Measurements from ENCODE around the gene TAF8. TPM values are rescaled to one million over a fixed set of nuclear protein-coding genes. Genes with fewer than 3 reads are reported as not detected.
A peak's percentile ranks its signal among the peaks of the same experiment; 100 is the strongest.

Gene TAF8
- total and polyA plus RNA-seq, 10 of the 15 experiments (the other 5 are each of a cell fraction or from before 2014, with no cell fraction given): 11.7 to 30.9 (median 19.9) TPM

GRCh38 chr6:42104095-42104803 lies 53.9 kb downstream of the TAF8 start (continued):
- peak; percentile 60 for TF ChIP-seq LARP7 (IDR thresholded peaks at IDR 0.05)
- TF ChIP-seq BCL3 (IDR thresholded peaks at IDR 0.05; ENCODE audit: borderline replicate concordance, insufficient read depth, low read depth, low read length, poor library complexity, severe bottlenecking): no peak
- peak; percentile 44; the same call in 1 of the 2 replicates for TF ChIP-seq SMC3 (IDR thresholded peaks at IDR 0.05; ENCODE audit: borderline replicate concordance, low read length)
- no peak for TF ChIP-seq SUZ12 (IDR thresholded peaks at IDR 0.05; ENCODE audit: unreplicated experiment)
- no peak for TF ChIP-seq RUNX3 (IDR thresholded peaks at IDR 0.05; ENCODE audit: low read length)
- TF ChIP-seq CREM (IDR thresholded peaks at IDR 0.05; ENCODE audit: low read depth): no peak

GRCh38 chr6:42104804-42105125 lies 54.4 kb downstream of the TAF8 start:
- intact Hi-C loops (cut with micrococcal nuclease; ENCODE audit: unreplicated experiment) (no loop called here), in situ Hi-C loops (cut with MboI) (no loop called here)
- no peaks in the 10 kb centered on the region for H3K79me2 ChIP-seq (ENCODE audit: control insufficient read depth, insufficient read depth, low read length)
- CTCF ChIA-PET: interaction anchor here (0.8 to 2.9 kb wide), 24 partner anchors 9 to 785 kb away, joined by 3 to 21 read pairs (median 5); partner anchors contain the start of genes PRICKLE4 and TAF8
- 13% methylated on average over 14 of the region's 16 CpGs for WGBS (ENCODE audit: insufficient coverage, insufficient replicate concordance, low lambda C conversion rate, missing lambda C conversion rate)
- no peaks in the 10 kb centered on the region for H4K20me1 ChIP-seq (ENCODE audit: control insufficient read depth, insufficient read depth)
- H3K27me3 ChIP-seq (replicated peaks in 1 of 2; ENCODE audit: control insufficient read depth in 2 of 2, insufficient read depth in 2 of 2, low read length in 1 of 2): peaks cover 0 to 3% of the 10 kb centered on the region in 2 experiments; a peak in 1 of 4 replicates
- H3K4me1 ChIP-seq (ENCODE audit: control insufficient read depth, insufficient read depth, low read length): no peaks in the 10 kb centered on the region
- ATAC-seq (no peak), FAIRE-seq (no peak), DNase-seq (ENCODE audit: low read depth, low spot score) (no peak)
- RAD21 ChIA-PET (ENCODE audit: unreplicated experiment): interaction anchor here (0.9 to 2.4 kb wide), 8 partner anchors 12 to 447 kb away, joined by 3 to 11 read pairs (median 6); no protein-coding TSS in a partner anchor
- BruUV-seq (replicated peaks): no TSS peak
- H3K9ac ChIP-seq (ENCODE audit: control insufficient read depth, insufficient read depth, low read length): no peak overlapping the region; the same call in 1 of the 2 replicates
- H3K36me3 ChIP-seq (ENCODE audit: control insufficient read depth in 2 of 2, insufficient read depth in 2 of 2, low read length in 1 of 2): no peaks in the 10 kb centered on the region
- H2AFZ ChIP-seq (ENCODE audit: control insufficient read depth, low read depth, low read length): peak overlapping the region; percentile 85; the same call in 1 of the 2 replicates
- no peak for TF ChIP-seq NR2F1 (conservative IDR thresholded peaks at IDR 0.05)
- TF ChIP-seq, protein P1, sequence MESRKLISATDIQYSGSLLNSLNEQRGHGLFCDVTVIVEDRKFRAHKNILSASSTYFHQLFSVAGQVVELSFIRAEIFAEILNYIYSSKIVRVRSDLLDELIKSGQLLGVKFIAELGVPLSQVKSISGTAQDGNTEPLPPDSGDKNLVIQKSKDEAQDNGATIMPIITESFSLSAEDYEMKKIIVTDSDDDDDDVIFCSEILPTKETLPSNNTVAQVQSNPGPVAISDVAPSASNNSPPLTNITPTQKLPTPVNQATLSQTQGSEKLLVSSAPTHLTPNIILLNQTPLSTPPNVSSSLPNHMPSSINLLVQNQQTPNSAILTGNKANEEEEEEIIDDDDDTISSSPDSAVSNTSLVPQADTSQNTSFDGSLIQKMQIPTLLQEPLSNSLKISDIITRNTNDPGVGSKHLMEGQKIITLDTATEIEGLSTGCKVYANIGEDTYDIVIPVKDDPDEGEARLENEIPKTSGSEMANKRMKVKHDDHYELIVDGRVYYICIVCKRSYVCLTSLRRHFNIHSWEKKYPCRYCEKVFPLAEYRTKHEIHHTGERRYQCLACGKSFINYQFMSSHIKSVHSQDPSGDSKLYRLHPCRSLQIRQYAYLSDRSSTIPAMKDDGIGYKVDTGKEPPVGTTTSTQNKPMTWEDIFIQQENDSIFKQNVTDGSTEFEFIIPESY (IDR thresholded peaks at IDR 0.05): no peak
- TF ChIP-seq, protein P2, sequence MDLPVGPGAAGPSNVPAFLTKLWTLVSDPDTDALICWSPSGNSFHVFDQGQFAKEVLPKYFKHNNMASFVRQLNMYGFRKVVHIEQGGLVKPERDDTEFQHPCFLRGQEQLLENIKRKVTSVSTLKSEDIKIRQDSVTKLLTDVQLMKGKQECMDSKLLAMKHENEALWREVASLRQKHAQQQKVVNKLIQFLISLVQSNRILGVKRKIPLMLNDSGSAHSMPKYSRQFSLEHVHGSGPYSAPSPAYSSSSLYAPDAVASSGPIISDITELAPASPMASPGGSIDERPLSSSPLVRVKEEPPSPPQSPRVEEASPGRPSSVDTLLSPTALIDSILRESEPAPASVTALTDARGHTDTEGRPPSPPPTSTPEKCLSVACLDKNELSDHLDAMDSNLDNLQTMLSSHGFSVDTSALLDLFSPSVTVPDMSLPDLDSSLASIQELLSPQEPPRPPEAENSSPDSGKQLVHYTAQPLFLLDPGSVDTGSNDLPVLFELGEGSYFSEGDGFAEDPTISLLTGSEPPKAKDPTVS (IDR thresholded peaks at IDR 0.05; ENCODE audit: low read depth, low read length): no peak
- SMC1A ChIA-PET (ENCODE audit: uncharacterized antibody, unreplicated experiment): interaction anchor here (0.8 to 1.5 kb wide), 7 partner anchors 11 to 208 kb away, joined by 3 to 7 read pairs (median 4); no protein-coding TSS in a partner anchor
- no peaks in the 10 kb centered on the region for H3K9me3 ChIP-seq (replicated peaks; ENCODE audit: control insufficient read depth, insufficient read depth, low read length)
- peak overlapping the region; percentile 68; the same call in 1 of the 2 replicates for H3K4me3 ChIP-seq
- no peak overlapping the region for H3K27ac ChIP-seq (ENCODE audit: control insufficient read depth, insufficient read depth)
- H3K4me2 ChIP-seq (ENCODE audit: control insufficient read depth, insufficient read depth): peak overlapping the region; percentile 82
- POLR2A ChIA-PET: interaction anchor here (0.7 kb wide), 1 partner anchor 51 kb away, joined by 3 read pairs; no protein-coding TSS in a partner anchor

Measured in GM12878 (cell line).